GM10266 (cell line): Measurements from ENCODE around the gene GALNT6.

ENCODE experiments used
- DNase-seq: peaks from one replicate; pipeline ENCODE4 v3.0.0; 2012; ENCODE audit errors: extremely low spot score
- CTCF ChIP-seq: IDR thresholded peaks from 2 replicates; pipeline ENCODE4 v1.5.1; 2012; ENCODE audit warnings: mild to moderate bottlenecking, low read depth; ENCODE audit not compliant: control insufficient read depth, insufficient read depth; ENCODE audit errors: missing control alignments

GALNT6 gene

GRCh38 chr12:51417826-51418225 lies 26.6 kb upstream of the GALNT6 start:
- no peak for DNase-seq

GRCh38 chr12:51415931-51416330 lies 24.7 kb upstream of the GALNT6 start:
- TF ChIP-seq CTCF, result no peak
- DNase-seq, result no peak

More at GRCh38 chr12:51417826-51418225, 26.6 kb upstream of the GALNT6 start:
- no peak for TF ChIP-seq CTCF

- TF ChIP-seq CTCF, result no peak
- DNase-seq, result no peak
Measured at GRCh38 chr12:51413791-51414190, 22.6 kb upstream of the GALNT6 start.

- no peak for TF ChIP-seq CTCF
- DNase-seq, result no peak
Measured at GRCh38 chr12:51413149-51413548, 21.9 kb upstream of the GALNT6 start.

GRCh38 chr12:51409846-51410245 lies 18.6 kb upstream of the GALNT6 start:
- no peak for TF ChIP-seq CTCF
- DNase-seq, result no peak

GRCh38 chr12:51407604-51408003 lies 16.4 kb upstream of the GALNT6 start:
- no peak for TF ChIP-seq CTCF
- no peak for DNase-seq

- DNase-seq, result no peak
- no peak for TF ChIP-seq CTCF
Measured at GRCh38 chr12:51406859-51407258, 15.7 kb upstream of the GALNT6 start.
